Neural progenitor cell (in vitro differentiated cells): ENCODE measurements around the gene ANK3.

Experiments used
- EZH2 ChIP-seq: fragments of 200-600 bp; sonication (generic); IDR thresholded peaks from 2 replicates; pipeline ENCODE4 v1.6.1; 2017; ENCODE audit warnings: antibody characterized with exemption, mild to moderate bottlenecking, moderate library complexity
- TF ChIP-seq, protein P1 (sequence below): fragments of 200-600 bp; sonication (generic); IDR thresholded peaks from 2 replicates; pipeline ENCODE4 v1.5.1; 2017; ENCODE audit warnings: antibody characterized with exemption, mild to moderate bottlenecking

DNA sequence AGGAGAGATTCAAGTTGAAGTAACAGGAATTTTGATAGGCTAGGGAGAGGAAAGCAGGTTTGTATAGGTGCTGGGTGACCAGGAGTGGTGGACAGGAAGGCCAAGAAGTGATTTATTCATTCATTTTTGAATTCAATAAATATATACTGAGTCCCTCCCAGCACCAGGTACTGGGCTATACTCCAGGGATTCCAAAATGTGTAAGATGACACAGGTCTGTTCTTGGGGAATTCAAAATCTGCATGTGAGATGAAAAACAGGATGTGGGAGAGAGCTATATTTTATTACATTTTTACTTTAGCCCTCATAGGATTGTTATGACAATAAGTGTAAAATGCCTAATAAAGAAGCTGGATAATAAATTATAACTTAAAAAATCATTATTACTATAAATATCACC is 134.9 kb downstream of the ANK3 start:
- TF ChIP-seq, protein P1, sequence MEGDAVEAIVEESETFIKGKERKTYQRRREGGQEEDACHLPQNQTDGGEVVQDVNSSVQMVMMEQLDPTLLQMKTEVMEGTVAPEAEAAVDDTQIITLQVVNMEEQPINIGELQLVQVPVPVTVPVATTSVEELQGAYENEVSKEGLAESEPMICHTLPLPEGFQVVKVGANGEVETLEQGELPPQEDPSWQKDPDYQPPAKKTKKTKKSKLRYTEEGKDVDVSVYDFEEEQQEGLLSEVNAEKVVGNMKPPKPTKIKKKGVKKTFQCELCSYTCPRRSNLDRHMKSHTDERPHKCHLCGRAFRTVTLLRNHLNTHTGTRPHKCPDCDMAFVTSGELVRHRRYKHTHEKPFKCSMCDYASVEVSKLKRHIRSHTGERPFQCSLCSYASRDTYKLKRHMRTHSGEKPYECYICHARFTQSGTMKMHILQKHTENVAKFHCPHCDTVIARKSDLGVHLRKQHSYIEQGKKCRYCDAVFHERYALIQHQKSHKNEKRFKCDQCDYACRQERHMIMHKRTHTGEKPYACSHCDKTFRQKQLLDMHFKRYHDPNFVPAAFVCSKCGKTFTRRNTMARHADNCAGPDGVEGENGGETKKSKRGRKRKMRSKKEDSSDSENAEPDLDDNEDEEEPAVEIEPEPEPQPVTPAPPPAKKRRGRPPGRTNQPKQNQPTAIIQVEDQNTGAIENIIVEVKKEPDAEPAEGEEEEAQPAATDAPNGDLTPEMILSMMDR = no peak
- TF ChIP-seq EZH2 = no peak
